Endothelial cell of umbilical vein (primary cell): ENCODE results near the gene PAIP2B. TPM values are rescaled to one million over a fixed set of nuclear protein-coding genes. Genes with fewer than 3 reads are reported as not detected.
"Not testable (repeated sequence)": the region's sequence is repeated elsewhere in the genome, so short reads cannot be mapped to it uniquely, and the experiment has no call there.

ENCODE experiments used
- BruUV-seq: library from RNA; stranded (reverse); fragments of 400-500 nt; replicated peaks from 2 replicates; lab custom pipeline; 2021; lab: Mats Ljungman, UMichigan
- CTCF ChIA-PET: fragments of 300-600, 350-600 bp; sonication (Branson Sonifier 250); formaldehyde crosslinking; loops from one replicate; lab custom pipeline; 2021; ENCODE audit warnings: antibody characterized with exemption, inconsistent platforms; lab: Charles Lee
- POLR2A ChIA-PET: fragments of 300-600, 350-600 bp; sonication (Branson Sonifier 250); formaldehyde crosslinking; loops from one replicate; lab custom pipeline; 2021; ENCODE audit warnings: antibody characterized with exemption, inconsistent platforms; lab: Charles Lee
- DNase-seq: peaks from one replicate; pipeline ENCODE4 v3.0.0-alpha.2; 2011; ENCODE audit warnings: low read depth, low spot score
- FAIRE-seq: peaks from 2 replicates; lab custom pipeline; 2011; peaks lifted over from hg19 to GRCh38; lab: Jason Lieb, UNC
- H2AFZ ChIP-seq: 2 replicates; pipeline ENCODE4 v1.6.0; 2012; ENCODE audit warnings: low read depth, low read length, control low read depth, inconsistent platforms
- H3K27ac ChIP-seq: 2 replicates; pipeline ENCODE4 v1.5.1; 2011; ENCODE audit warnings: low read depth, mild to moderate bottlenecking, control low read depth, low read length, moderate library complexity; ENCODE audit not compliant: insufficient read depth
- H3K27me3 ChIP-seq, 2 experiments: 2 replicates each; pipeline versions ENCODE4 v1.6.0 to v1.6.1; 2011; ENCODE audit warnings: low read length in 2 of 2, mixed read lengths in 1 of 2; ENCODE audit not compliant: control insufficient read depth in 2 of 2, insufficient read depth in 2 of 2
- H3K36me3 ChIP-seq, 2 experiments: 2 replicates in 1 of 2; 3 replicates in 1 of 2; pipeline ENCODE4 v1.5.1; 2011; ENCODE audit warnings: low read length in 2 of 2, mild to moderate bottlenecking in 1 of 2, moderate library complexity in 1 of 2; ENCODE audit not compliant: control insufficient read depth in 2 of 2, insufficient read depth in 2 of 2; ENCODE audit errors: extremely low read depth in 1 of 2
- H3K4me1 ChIP-seq: 3 replicates; pipeline ENCODE4 v1.5.1; 2011; ENCODE audit warnings: mild to moderate bottlenecking, low read length; ENCODE audit not compliant: control insufficient read depth, insufficient read depth; ENCODE audit errors: extremely low read depth
- H3K4me2 ChIP-seq: 2 replicates; pipeline ENCODE4 v1.6.1; 2011; ENCODE audit warnings: low read length, control low read depth, mixed read lengths; ENCODE audit not compliant: insufficient read depth
- H3K4me3 ChIP-seq, 3 experiments: fragments of 200-600 bp in 1 of 3; sonication (generic), shearing (Covaris generic) in 1 of 3; replicated peaks in 1 of 3; 2 replicates each; pipeline ENCODE4 v1.5.1; 2011 to 2016; ENCODE audit warnings: control low read depth in 3 of 3, low read length in 3 of 3, mild to moderate bottlenecking in 2 of 3, inconsistent platforms in 1 of 3, low read depth in 1 of 3, moderate library complexity in 1 of 3; ENCODE audit not compliant: insufficient read depth in 1 of 3
- H3K79me2 ChIP-seq: 2 replicates; pipeline ENCODE4 v1.6.0; 2012; ENCODE audit warnings: low read length, inconsistent platforms; ENCODE audit not compliant: control insufficient read depth, insufficient read depth
- H3K9ac ChIP-seq: replicated peaks from 2 replicates; pipeline ENCODE3; 2011; ENCODE audit warnings: low read length, control low read depth; ENCODE audit not compliant: insufficient read depth; ENCODE audit errors: extremely low read depth
- H3K9me1 ChIP-seq: replicated peaks from 3 replicates; pipeline ENCODE4 v1.6.0; 2011; ENCODE audit warnings: mild to moderate bottlenecking, low read length; ENCODE audit not compliant: control insufficient read depth, insufficient read depth; ENCODE audit errors: extremely low read depth
- H3K9me3 ChIP-seq: replicated peaks from 2 replicates; pipeline ENCODE4 v1.5.1; 2012; ENCODE audit warnings: low read length, inconsistent platforms; ENCODE audit not compliant: control insufficient read depth, insufficient read depth
- H4K20me1 ChIP-seq: replicated peaks from 2 replicates; pipeline ENCODE3; 2011; ENCODE audit warnings: mild to moderate bottlenecking, low read length; ENCODE audit not compliant: control insufficient read depth, insufficient read depth; ENCODE audit errors: extremely low read depth
- CTCF ChIP-seq, 2 donors: IDR thresholded peaks; 1 replicate in 1 of 2; 2 replicates in 1 of 2; pipeline ENCODE4 v1.5.1; 2011; ENCODE audit warnings: low read length in 2 of 2, mild to moderate bottlenecking in 2 of 2, moderate library complexity in 2 of 2, control low read depth in 1 of 2, inconsistent platforms in 1 of 2, low read depth in 1 of 2; ENCODE audit not compliant: insufficient read depth in 1 of 2; ENCODE audit errors: extremely low read depth in 1 of 2
- EZH2 ChIP-seq: IDR thresholded peaks from 2 replicates; pipeline ENCODE4 v1.6.1; 2012; ENCODE audit warnings: borderline replicate concordance, low read depth, mild to moderate bottlenecking, moderate library complexity, low read length, inconsistent platforms; ENCODE audit not compliant: severe bottlenecking
- FOS ChIP-seq: IDR thresholded peaks from 2 replicates; pipeline ENCODE4 v1.6.1; 2011; ENCODE audit warnings: mild to moderate bottlenecking, low read length, moderate library complexity, borderline replicate concordance; ENCODE audit not compliant: insufficient read depth
- GATA2 ChIP-seq: IDR thresholded peaks from 2 replicates; pipeline ENCODE4 v1.7.0; 2011; ENCODE audit warnings: low read depth, mild to moderate bottlenecking, moderate library complexity, mixed read lengths, low read length; ENCODE audit not compliant: insufficient read length, insufficient read depth
- JUN ChIP-seq: IDR thresholded peaks from 2 replicates; pipeline ENCODE4 v1.6.1; 2011; ENCODE audit warnings: borderline replicate concordance, low read depth; ENCODE audit not compliant: insufficient read length, insufficient read depth
- MAX ChIP-seq: IDR thresholded peaks from 2 replicates; pipeline ENCODE4 v1.6.1; 2011; ENCODE audit not compliant: insufficient read depth, insufficient read length
- MYC ChIP-seq: IDR thresholded peaks from one replicate; pipeline ENCODE4 v1.6.1; 2011; ENCODE audit warnings: mild to moderate bottlenecking, low read depth, low read length
- POLR2A ChIP-seq: IDR thresholded peaks from 2 replicates; pipeline ENCODE4 v1.6.1; 2012; ENCODE audit warnings: low read depth, mild to moderate bottlenecking, control low read depth, low read length
- POLR2AphosphoS5 ChIP-seq: IDR thresholded peaks from 2 replicates; pipeline ENCODE4 v1.6.1; 2012; ENCODE audit warnings: low read depth, mild to moderate bottlenecking, control low read depth, low read length, moderate library complexity; ENCODE audit not compliant: insufficient read depth
- dilution Hi-C: fragments of 300-500 bp; cut with MboI; formaldehyde crosslinking; loops from one replicate; pipeline ENCODE4 v1.15.0; 2019; ENCODE audit warnings: low sequenced_read_pairs; ENCODE audit not compliant: extremely low pct_ligation_motif_present
- intact Hi-C: fragments of 100-400 bp; cut with micrococcal nuclease; formaldehyde crosslinking; loops from one replicate; pipeline ENCODE4 v1.10.0; 2022
- polyA plus RNA-seq, 4 experiments: library from polyadenylated mRNA; depleted of rRNA in 3 of 4; stranded (reverse) in 3 of 4; unstranded in 1 of 4; fragments of >200 nt; gene quantifications; 2 replicates each; pipeline versions ENCODE4 v1.2.1 to v1.2.3, GENCODE V29; 2011 to 2012; ENCODE audit warnings: missing spikeins in 1 of 4
- total RNA-seq: library from RNA; stranded (reverse); gene quantifications from 2 replicates; pipeline ENCODE4 v1.2.3, GENCODE V29; 2021

The PAIP2B gene
- total and polyA plus RNA-seq, 2 donors (not counting 3 experiments of a cell fraction or from before 2014, with no cell fraction given) = 0.21 to 0.62 TPM

GRCh38 chr2:71186973-71187372, 39.9 kb downstream of the PAIP2B start:
- Histone ChIP-seq H3K27me3 (peaks cover 15 to 21% of the 10 kb centered on the region in 2 experiments), H3K9ac (no peak overlapping the region), H2AFZ (no peak overlapping the region), H3K4me1 (no peaks in the 10 kb centered on the region), H3K9me1 (no peaks in the 10 kb centered on the region), H3K9me3 (no peaks in the 10 kb centered on the region), H3K36me3 (no peaks in the 10 kb centered on the region), H4K20me1 (no peaks in the 10 kb centered on the region), H3K4me3 (no peak overlapping the region), H3K27ac (no peak overlapping the region), H3K4me2 (no peak overlapping the region), H3K79me2 (no peaks in the 10 kb centered on the region)
- TF ChIP-seq EZH2 = no peak
- no peak for TF ChIP-seq MYC
- no peak for TF ChIP-seq FOS
- TF ChIP-seq JUN = no peak
- TF ChIP-seq POLR2A = no peak
- TF ChIP-seq POLR2AphosphoS5 = no peak
- TF ChIP-seq MAX = no peak
- no peak for TF ChIP-seq CTCF (IDR thresholded peaks at IDR 0.05; ENCODE audit: extremely low read depth in 1 of 2, insufficient read depth in 1 of 2, low read depth in 1 of 2, low read length in 2 of 2)
- TF ChIP-seq GATA2 = no peak
- ChIA-PET CTCF (no interaction called here), POLR2A (no interaction called here)
- no TSS peak for BruUV-seq
- dilution Hi-C loops = no loop called here
- DNase-seq (no peak), FAIRE-seq (no peak)
- intact Hi-C loops = no loop called here

- H3K9me1 ChIP-seq, H3K9ac ChIP-seq, H3K4me1 ChIP-seq, H2AFZ ChIP-seq, dilution Hi-C loops, POLR2A ChIA-PET, intact Hi-C loops, H4K20me1 ChIP-seq, H3K36me3 ChIP-seq, CTCF ChIA-PET, BruUV-seq, DNase-seq, H3K79me2 ChIP-seq, H3K27ac ChIP-seq, H3K4me3 ChIP-seq, H3K4me2 ChIP-seq, H3K9me3 ChIP-seq: not testable (repeated sequence)
- FAIRE-seq = peak; percentile 42
- peaks cover 14 to 22% of the 10 kb centered on the region in 2 experiments for H3K27me3 ChIP-seq
Observed at GRCh38 chr2:71183306-71184115, 43.4 kb downstream of the PAIP2B start.
